Prostate gland (tissue), 2 donors: Measurements from ENCODE around the gene RAPGEF4.

Experiments used
- CTCF ChIP-seq, 4 experiments: fragments of 200-600 bp in 2 of 4; fragments of 450-650 bp in 2 of 4; sonication (generic) in 2 of 4; IDR thresholded peaks; 1 replicate in 3 of 4; 2 replicates in 1 of 4; pipeline ENCODE4 v1.5.1; 2016 to 2019; ENCODE audit warnings: antibody characterized with exemption in 4 of 4, mild to moderate bottlenecking in 2 of 4, moderate library complexity in 2 of 4
- POLR2A ChIP-seq: fragments of 450-650 bp; IDR thresholded peaks from one replicate; pipeline ENCODE4 v1.6.1; 2016; ENCODE audit warnings: antibody characterized with exemption, mild to moderate bottlenecking
- POLR2AphosphoS5 ChIP-seq: sonication (generic); formaldehyde crosslinking; IDR thresholded peaks from one replicate; pipeline ENCODE4 v1.6.1; 2017; ENCODE audit warnings: antibody characterized with exemption

- TF ChIP-seq POLR2A, result no peak
- no peak for TF ChIP-seq POLR2AphosphoS5
- TF ChIP-seq CTCF (IDR thresholded peaks at IDR 0.05), result no peak
Observed at GRCh38 chr2:172917716-172918115, 182.1 kb downstream of the RAPGEF4 start.
